Measurements from ENCODE around the gene KCNIP2.

- TF ChIP-seq CTCF (conservative IDR thresholded peaks at IDR 0.05; ENCODE audit: low read length) (no peak), EZH2phosphoT487 (IDR thresholded peaks at IDR 0.05; ENCODE audit: borderline replicate concordance, low read depth, low read length) (no peak)
These were observed 8.2 kb downstream of the KCNIP2 start for GRCh38 chr10:101835362-101835761.
